NCI-H1436 (cell line): ENCODE results near the gene SAMD4B.
A peak's percentile ranks its signal among the peaks of the same experiment; 100 is the strongest.
"Not testable (repeated sequence)": the region's sequence is repeated elsewhere in the genome, so short reads cannot be mapped to it uniquely, and the experiment has no call there.

Experiments used
- DNase-seq: peaks from one replicate; lab custom pipeline; 2025; lab: John Stamatoyannopoulos, UW

Gene SAMD4B

DNA sequence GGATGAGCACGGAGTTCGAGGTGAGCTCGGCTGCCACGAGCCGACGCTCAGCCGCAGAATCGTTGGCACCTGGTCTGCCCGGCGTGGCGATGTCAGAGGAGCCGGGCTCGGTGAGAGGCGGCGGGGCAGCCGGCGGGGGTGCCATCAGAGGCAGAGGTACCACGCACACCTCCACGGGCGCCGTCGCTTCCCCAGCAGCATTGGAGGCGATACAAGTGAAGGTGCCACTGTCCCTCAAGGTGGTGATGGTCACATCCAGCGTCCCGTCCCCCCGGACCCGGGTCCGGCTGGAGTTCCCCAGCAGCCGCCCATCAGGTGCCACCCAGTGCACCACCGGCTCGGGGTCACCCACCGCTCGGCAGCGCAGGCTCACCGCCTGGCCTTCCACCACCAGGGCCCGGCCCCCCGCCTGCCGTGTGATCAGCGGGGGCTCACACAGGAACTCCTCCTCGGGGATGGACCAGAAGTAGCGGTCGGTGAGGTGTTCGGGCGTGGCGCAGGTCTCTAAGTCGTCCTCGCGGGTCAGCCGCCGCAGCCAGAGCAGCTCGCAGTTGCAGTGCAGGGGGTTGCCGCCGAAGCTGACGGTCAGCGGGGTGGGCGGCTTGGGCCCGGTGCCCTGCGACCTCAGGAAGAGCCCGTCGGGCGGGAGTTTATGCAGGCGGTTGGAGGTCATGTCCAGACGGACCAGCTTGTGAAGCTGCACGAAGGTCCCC, 28.0 kb upstream of the SAMD4B start:
- DNase-seq, result no peak

DNA sequence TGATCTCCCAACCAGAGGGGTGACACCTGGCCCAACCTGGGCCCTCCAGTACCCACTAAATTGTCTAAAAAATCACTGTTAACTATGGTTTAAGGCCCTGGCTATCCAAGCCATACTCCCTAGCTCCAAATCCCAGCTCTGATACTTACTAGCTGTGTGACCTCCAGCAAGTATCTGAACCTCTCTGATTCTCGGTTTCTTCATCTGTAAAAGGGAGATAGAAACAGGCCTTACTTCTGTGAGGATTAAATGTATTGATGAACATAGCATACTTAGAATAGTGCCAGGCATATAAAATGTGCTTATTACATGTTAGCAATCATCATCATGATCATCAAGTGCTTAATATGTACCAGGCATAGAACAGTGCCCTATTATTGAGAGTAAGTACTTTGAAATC, 26.3 kb upstream of the SAMD4B start:
- no peak for DNase-seq

DNA sequence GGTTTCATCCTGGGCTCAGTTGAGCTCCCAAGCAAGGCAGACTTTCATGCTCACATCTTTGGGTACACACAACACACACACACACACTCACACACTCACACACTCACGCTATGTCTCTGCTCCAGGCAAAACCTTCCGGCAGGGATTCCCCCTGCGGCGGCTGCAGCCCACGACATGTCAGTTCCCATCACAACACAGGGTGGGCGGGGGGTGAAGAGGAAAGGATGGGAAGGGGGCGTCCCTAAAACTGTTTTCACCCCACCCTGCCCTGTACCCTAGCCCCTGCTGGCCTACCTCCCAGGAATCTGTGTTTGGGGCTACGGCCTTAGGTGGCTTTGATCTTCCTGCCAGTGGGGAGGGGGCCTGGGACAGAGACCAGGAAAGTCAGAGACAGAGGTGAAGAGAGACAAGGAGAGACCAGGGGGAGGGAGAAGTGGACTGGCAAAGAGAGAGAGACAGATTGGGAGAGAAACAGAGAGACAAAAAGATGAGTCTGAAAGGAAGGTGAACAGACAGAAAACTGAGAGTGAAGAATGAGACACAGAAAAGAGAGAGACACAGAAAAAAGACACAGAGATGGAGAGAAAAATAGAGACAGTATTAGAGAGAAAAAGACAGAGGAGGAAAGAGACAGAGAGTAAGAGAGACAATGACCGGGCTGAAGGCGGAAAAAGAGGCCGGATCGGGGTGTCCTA, 25.4 kb upstream of the SAMD4B start:
- DNase-seq, result no peak

DNA sequence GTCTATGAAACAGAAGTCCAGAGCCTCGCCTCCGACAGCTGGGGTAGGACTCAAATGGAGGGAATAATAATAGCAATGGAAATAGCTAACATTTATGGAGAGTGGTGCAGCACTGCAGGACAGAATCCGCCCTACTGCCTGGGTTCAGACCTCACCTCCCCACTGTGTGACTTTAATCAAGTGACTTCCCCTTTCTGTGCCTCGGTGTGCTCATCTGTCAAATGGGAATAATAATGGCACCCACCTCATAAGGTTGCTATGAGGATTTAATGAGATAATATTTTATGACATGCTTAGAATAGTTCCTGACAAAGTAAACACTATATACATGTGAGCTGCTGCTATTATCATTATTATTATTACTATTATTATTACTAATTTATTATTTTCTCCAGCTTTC, 24.7 kb upstream of the SAMD4B start:
- no peak for DNase-seq

DNA sequence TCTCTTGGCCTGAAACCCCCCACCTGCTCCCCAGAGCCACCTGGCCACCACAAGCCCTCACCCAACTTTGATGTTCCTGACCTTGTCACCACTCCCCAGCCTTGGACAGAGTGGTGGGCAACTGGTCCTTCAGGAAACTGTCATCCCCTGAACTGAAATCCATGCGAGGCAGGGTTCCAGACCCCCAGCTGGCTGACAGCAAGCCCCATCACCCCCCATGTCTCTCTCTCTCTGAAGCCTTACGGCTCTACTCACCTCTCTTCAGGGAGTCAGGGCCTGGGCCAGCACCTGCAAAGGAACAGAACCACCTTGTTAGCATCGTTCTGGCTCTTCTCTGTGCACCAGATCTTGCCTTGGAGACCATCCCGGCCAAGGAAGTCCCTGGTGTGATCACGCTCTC, 24.1 kb upstream of the SAMD4B start:
- no peak for DNase-seq

DNA sequence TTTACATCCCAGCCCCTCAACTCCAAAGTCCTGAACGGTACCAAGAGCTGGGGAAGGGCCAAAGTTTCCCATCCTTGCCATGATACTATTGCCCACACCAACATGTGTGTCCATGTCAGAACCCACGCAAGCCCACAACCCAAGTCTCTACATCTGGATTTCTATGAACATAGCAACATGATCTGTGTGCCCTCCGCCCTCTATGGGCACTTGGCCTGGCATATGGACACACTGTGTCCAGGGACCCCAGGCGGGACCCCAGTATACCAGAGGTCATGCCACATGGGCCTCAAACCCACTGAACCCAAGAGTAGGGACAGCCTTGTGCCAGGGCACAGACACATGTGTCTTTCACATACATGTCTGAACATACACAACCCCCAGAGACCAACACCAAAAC, 23.5 kb upstream of the SAMD4B start:
- no peak for DNase-seq

DNA sequence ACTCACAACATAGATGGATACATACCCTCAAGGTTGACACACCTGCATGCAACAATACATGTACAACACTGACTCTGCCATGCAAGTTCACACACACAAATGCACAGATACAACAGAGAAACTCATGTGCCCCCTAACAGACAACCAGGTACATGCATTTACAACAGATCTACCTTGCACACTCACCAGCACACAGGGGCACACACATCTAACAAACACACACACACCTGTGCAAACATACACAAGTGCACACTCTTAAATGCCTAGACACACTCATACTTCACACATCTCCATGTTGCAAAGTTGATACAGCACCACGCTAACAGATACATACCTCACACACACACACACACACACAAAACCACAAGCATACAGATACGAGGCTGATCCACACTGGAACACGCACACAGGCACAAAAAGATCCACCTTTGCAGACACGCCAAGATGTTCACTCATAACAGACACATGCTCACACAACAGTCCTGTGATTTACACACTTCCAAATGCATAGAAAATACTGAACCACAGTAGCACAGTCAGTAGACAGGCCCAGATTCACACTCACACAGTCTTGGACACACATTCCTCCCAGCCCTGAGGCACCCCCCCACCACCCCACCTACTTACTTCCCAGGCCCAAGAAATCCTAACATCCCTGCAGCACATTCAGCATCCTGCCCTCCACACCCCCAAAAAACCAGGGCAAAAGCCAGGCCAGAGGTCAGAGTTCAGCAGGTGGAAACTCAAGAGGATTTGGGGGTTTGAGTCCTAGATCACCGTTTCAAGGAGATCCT, 22.9 kb upstream of the SAMD4B start:
- no peak for DNase-seq

DNA sequence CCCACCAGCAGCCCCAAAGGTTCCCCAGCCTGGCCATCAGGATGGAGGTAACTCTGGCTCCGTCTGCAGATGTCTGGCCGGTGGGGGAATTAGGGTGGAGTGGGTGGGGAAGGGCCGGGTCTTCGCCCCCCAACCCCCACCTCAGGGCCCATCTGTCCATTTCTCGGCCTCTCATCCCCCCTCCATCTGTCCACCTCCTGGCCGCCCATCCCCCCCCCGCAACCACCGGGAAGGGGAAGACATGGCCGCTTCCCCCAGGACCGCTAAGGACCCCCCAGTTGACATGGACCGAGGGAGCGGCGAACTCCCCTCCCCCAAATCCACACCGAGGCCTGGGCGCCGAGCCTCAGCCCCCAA, 22.4 kb upstream of the SAMD4B start:
- no peak for DNase-seq

DNA sequence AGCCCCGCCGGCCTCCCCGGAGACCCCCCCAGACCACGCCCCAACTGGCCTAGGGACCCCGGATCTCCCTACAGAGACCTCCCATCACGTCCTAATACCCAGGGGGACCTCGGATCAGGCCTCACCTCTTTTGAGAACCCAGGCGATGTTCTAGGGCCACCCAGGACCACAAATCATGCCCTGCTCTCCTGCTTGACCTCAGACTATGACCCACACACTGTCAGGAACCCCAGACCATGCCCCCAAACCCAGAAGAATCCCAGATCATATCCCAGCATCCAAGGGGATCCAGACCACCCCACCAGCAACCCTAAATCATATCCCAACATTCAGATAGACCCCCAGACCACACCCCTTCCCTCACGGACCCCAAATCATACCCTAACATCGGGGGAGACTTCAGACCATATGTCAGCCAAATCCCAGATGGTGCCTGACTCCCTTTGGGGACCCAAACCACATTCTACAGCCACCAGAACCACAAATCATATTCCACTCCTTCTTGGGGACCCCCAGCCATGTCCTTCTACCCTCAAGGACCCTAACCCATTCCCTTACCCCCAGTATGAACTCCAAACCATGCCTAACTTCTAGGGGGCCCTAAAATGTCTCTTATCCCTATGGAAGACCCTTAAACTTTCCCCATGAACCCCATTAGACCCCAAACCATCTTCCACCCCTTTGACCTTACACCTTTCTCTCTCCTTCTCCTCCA, 20.9 kb upstream of the SAMD4B start:
- DNase-seq, result no peak

DNA sequence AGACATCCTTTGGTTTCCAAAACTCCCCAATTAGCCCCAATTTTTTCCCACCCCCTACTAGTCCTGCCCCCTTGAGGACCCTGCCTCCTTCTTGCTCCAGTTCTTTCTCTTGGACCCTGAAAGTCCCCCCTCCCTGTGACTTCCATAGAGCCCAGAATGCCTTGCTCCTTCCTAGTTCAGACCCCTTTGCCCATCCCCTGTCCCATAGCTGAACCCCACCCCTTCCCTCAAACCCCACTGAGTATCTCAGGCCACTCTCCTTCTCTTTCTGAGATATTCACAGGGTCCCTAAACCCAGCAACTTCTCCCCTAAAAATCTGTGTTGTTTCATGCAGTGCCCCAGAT, 20.4 kb upstream of the SAMD4B start:
- DNase-seq, result no peak

DNA sequence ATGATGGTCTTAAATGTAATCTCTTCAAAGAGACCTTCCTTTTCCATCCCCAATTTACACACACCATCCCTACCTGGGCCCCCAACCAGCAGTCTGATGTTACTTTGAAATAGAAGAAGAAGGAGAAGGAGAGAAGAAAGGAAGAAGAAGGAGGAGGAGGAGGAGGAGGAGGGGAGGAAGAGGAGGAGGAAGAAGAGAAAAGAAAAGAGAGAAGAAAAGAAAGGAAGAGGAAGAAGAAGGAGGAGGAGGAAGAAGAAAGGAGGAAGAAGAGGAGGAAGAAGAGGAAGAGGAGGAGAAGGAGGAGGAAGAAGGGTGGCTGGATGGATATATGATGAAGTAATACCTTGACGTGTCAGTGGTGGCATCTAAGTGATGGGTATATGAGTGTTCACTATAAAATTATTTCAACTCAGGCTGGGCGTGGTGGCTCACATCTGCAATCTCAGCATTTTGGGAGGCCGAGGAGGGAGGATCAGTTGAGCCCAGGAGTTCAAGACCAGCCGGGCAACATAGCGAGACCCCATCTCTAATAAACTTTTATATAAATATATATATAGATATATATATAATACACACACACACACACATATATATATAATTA, 17.9 kb upstream of the SAMD4B start:
- DNase-seq, result no peak

DNA sequence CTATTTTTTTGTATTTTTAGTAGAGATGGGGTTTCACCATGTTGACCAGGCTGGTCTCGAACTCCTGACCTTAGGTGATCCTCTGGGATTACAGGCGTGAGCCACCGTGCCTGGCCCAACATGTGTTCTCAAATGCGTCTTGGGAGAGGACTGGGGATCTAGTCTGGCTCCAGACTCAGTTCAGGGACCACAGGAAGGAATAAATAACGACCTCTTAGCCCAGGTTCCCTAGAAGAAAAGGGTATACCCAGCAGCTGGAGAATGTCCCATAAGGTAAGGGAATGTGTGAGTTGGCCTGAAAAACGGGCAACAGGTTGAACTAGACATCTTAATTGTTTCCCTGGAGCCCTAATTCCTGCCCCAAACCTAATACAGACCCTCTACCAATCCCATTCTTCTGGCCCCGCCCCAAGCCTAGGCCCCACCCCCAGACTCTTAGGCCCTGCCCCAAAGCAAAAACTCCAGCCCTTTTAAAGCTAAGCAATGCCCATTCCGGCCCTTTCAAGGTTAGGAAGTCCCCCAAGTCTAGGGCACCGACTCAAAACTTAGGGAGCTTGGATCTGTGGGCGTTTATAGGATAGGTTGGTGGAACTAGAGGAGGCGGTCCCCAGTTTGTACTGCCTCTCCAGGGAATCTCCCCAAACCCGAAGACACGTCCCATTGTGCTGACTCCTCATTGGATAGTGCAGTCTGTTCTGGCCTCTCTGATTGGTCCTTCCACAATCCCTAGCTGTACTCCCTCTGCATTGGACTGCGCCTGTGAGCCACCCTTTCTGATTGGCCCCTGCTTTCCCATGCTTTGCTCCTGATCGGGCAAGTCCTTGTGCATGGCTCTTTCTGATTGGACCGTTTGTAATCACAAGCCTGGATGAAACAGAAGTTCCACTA, 16.2 kb upstream of the SAMD4B start:
- DNase-seq, result no peak

DNA sequence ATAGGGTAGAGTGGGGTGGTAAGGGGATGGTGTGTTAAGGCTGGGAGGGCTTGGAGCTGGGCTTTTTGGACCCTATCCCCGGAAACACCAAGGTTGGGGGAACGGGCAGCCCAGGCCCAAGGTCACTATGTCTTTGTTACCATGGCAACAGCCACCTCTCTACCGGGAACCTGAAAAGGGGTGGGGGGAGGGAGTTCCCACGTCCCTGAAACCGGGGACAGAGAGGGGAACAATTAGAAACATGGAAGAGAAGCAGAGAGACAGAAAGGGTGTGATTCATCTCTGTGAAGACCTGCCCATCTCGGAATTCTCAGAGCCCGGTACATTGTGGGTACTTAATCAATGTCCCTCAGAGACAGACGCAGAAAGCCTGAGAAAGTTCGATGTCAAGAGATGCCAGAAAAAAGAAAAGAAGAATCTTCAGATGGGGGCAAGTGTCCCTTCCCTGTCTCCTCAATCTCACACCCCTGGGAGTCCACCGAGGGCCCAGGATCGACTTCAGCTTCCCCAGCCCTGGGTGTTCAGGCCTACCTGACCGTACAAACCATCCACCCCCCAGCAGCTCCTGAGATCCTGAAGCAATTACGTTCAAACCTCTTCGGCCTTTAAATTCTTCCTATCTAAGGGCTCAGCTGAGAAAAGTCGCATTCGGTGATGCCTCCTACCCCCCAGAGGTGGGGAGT, 14.7 kb upstream of the SAMD4B start:
- no peak for DNase-seq

DNA sequence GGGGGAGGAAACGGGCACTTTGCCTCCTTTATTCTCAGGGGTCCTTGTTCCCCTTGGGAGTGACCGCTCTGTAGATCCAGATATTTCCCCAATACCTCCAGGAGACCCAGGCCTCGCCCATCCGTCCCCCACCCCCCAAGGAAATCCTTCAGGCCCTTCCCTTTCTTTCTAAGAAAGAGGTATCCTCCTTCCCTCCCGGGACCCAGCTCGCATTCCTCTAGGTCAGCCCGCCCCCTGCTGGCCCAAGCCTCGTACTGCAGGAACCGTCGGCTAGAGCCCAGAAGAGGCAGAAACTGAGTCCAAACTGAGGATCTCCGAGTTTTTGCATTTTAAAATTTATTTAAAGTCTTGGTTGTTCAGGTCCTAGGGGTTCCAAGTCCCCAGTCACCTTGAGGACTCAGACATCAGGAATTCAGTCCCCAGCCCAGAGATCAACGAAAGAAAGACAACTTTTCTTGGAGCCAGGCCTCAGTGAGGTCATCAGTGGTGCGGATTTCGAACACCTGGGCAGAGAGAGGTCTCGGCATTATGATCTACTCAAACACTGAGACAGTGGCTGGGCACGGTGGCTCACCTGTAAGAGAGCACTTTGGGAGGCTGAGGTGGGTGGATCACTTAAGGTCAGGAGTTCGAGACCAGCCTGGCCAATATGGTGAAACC, 14.0 kb upstream of the SAMD4B start:
- DNase-seq, result peak; percentile 78

DNA sequence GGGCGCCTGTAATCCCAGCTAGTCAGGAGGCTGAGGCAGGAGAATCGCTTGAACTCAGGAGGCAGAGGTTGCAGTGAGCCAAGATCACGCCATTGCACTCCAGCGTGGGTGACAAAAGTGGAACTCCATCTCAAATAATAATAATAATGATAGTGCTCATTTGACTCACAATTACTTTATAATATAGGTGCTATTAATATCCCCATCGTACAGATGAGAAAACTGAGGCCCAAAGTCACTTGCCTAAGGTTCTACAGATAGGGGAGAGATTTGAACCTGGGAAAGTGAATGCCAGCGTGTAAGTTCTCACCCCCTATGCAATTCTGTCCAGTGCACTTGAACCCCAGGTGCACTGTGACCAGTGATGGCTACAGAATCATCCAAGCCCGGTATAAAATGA, 12.3 kb upstream of the SAMD4B start:
- DNase-seq, result no peak

DNA sequence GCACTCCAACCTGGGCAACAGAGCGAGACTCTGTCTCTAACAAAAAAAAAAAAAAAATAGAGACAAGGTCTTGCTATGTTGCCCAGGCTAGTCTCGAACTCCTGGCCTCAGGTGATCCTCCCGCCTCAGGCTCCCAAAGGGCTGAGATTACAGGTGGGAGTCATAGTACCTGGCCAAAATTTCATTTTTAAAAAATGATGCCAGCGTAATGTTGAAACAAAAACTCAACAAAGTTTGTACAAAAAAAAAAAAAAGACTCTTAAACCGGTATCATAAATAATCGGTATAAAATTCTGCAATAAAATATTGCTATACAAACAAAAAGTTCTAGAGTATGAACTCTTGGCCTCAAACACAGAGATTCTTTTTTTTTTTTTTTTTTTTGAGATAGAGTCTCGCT, 9.9 kb upstream of the SAMD4B start:
- no peak for DNase-seq

DNA sequence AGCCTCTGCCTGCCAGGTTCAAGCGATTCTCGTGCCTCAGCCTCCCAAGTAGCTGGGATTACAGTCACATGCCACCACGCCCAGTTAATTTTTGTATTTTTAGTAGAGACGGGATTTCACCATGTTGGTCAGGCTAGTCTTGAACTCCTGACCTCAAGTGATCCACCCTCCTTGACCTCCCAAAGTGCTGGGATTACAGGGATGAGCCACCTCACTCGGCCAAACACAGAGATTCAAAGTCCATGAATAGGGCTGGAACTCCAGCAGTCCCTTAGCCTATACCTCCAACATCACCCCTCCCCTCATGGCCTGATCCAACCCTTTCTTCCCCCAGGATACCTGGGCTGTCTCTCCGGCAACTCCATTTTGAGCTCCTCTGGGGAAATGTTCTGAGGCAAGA, 9.5 kb upstream of the SAMD4B start:
- not testable (repeated sequence) for DNase-seq

DNA sequence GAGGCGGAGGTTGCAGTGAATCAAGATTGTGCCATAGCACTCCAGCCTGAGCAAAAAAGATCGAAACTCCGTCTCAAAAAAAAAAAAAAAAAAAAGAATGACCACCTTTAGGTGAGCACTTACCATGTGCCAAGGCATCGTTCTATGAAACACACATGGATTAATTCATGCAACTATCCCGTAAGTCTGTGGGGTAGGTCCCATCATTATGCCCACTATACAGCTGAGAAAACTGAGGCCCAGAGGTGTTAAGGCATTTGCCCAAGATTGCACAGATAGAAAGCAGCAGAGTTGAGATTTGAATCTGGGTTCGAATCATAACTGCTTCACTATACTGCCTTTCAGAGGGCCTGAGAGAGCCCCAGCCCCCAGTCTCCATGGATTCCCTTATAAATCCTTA, 8.7 kb upstream of the SAMD4B start:
- no peak for DNase-seq

DNA sequence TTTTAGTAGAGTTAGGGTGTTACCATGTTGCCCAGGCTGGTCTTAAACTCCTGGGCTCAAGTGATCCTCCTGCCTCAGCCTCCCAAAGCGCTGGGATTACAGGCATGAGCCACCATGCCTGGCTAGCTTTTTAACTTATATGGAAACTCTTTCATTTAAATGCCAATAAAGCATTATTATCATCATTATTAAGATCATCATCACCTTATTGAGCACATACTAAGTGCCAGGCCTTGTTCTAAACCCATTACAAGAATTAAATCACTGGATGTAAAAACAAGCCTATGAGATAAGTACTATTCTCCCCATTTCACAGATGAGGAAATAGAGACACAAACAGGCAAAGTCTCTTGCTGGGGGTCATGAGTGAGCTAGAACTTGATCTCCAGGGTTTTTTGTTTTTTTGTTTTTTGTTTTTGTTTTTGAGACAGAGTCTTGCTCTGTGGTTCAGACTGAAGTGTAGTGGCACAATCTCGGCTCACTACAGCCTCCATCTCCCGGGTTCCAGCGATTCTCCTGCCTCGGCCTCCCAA, 7.7 kb upstream of the SAMD4B start:
- DNase-seq, result no peak

DNA sequence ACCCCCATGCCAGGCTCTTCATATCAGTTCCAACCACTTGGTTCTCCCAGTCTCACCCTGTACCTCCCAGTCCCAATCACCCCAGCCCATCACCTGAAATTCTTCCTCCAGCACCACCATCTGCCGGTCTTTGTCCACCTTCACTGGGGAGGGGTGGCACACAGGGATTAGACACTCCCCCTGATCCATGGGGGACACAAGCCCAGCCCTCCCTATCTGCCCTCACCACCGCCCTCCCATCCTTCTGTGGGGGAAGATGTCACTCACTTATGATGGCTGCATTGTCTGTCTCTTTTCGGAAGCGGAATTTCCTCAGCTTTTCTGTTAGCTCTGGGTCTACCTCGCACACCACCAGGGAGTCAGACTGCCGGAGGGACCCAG, 7.1 kb upstream of the SAMD4B start:
- DNase-seq, result no peak
